Activated CD4-positive, alpha-beta T cell treated with anti-CD3 and anti-CD28 coated beads for 24 hours (primary cell): ENCODE results near the gene NUDT15.
A peak's percentile ranks its signal among the peaks of the same experiment; 100 is the strongest.
"Not testable (repeated sequence)": the region's sequence is repeated elsewhere in the genome, so short reads cannot be mapped to it uniquely, and the experiment has no call there.

Experiments
- DNase-seq, 2 donors: peaks; one replicate each; pipeline ENCODE4 v3.0.0-alpha.2; 2020; ENCODE audit warnings: low read depth in 2 of 2

NUDT15 gene

GRCh38 chr13:48037346-48038173 lies at the start of gene NUDT15:
TSS of gene NUDT15 (plus strand) at chr13:48037726. CDS start at chr13:48037747, 21 bp downstream.
- peak; percentile 89 to 91 for DNase-seq

- no peak for DNase-seq
Observed at GRCh38 chr13:47990427-47990826, 47.1 kb upstream of the NUDT15 start.

- no peak for DNase-seq
Observed at GRCh38 chr13:47990920-47991466, 46.5 kb upstream of the NUDT15 start.

GRCh38 chr13:47991859-47992258 lies 45.7 kb upstream of the NUDT15 start:
- DNase-seq = no peak

- DNase-seq = no peak
Observed at GRCh38 chr13:47997384-47997783, 40.1 kb upstream of the NUDT15 start.

- DNase-seq = no peak
Observed at GRCh38 chr13:47999973-48000372, 37.6 kb upstream of the NUDT15 start.

- DNase-seq = peak in 1 of 2 donors; percentile 3
Observed at GRCh38 chr13:48000559-48001113, 36.9 kb upstream of the NUDT15 start.

GRCh38 chr13:48001114-48001881 lies 36.2 kb upstream of the NUDT15 start, which contains the start of gene SUCLA2:
TSS of gene SUCLA2 (minus strand) at chr13:48001273. CDS start at chr13:48001269, 4 bp downstream.
- peak; percentile 84 to 89 for DNase-seq

- DNase-seq = not testable (repeated sequence)
Observed at GRCh38 chr13:48001999-48002398, 35.5 kb upstream of the NUDT15 start.

GRCh38 chr13:48004201-48004600 lies 33.3 kb upstream of the NUDT15 start:
- no peak for DNase-seq

- no peak for DNase-seq
Observed at GRCh38 chr13:48006396-48006795, 31.1 kb upstream of the NUDT15 start.

- no peak for DNase-seq
Observed at GRCh38 chr13:48009284-48009683, 28.2 kb upstream of the NUDT15 start.

GRCh38 chr13:48010698-48011097 lies 26.8 kb upstream of the NUDT15 start:
- no peak for DNase-seq

- DNase-seq = no peak
Observed at GRCh38 chr13:48012668-48013067, 24.9 kb upstream of the NUDT15 start.

- no peak for DNase-seq
Observed at GRCh38 chr13:48014359-48014758, 23.2 kb upstream of the NUDT15 start.

GRCh38 chr13:48018637-48019036 lies 18.9 kb upstream of the NUDT15 start:
- DNase-seq = no peak

- DNase-seq = no peak
Observed at GRCh38 chr13:48019796-48020195, 17.7 kb upstream of the NUDT15 start.

GRCh38 chr13:48028066-48028465 lies 9.5 kb upstream of the NUDT15 start:
- no peak for DNase-seq

- DNase-seq = no peak
Observed at GRCh38 chr13:48029859-48030258, 7.7 kb upstream of the NUDT15 start.

- no peak for DNase-seq
Observed at GRCh38 chr13:48038761-48039160, 1.2 kb downstream of the NUDT15 start.

- DNase-seq = no peak
Observed at GRCh38 chr13:48040049-48040448, 2.5 kb downstream of the NUDT15 start.

- DNase-seq = no peak
Observed at GRCh38 chr13:48040896-48041295, 3.4 kb downstream of the NUDT15 start.
